ENCODE results near the gene MYO3B.

DNA sequence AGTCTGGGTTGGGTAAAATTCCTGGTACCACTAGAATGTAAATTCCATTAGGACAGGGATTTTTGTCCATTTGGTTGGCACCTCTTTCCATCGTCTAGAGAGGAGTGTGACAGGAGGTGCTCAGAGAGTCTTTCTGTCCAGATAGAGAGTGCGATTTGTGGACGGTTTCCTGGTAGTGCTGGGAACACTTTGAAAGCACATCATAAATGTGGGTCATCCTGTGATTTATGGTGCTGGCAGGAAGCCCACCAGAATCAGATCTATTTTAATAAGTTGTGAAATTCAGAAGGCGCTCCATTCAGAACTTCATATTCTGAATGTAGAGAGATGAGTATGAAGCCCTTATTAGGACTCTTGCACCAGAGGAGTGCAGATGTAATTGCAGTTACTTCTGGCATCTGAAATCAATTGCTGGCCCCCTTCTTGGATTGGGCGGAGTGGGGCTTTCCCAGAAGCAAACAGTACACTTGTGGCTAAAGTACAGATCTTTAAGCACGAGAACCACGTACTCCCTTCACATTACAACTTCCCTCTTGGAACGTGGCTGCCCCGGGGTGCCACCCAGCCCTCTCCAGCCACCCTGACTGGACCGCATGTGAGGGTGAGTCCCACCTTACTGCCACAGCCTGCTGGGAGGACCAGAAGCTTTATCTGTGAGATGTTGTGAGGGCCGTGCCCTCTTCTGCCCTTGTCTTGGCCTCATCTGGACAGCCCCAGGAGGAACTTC lies 243.2 kb downstream of the MYO3B start:
- TF ChIP-seq, protein P1, sequence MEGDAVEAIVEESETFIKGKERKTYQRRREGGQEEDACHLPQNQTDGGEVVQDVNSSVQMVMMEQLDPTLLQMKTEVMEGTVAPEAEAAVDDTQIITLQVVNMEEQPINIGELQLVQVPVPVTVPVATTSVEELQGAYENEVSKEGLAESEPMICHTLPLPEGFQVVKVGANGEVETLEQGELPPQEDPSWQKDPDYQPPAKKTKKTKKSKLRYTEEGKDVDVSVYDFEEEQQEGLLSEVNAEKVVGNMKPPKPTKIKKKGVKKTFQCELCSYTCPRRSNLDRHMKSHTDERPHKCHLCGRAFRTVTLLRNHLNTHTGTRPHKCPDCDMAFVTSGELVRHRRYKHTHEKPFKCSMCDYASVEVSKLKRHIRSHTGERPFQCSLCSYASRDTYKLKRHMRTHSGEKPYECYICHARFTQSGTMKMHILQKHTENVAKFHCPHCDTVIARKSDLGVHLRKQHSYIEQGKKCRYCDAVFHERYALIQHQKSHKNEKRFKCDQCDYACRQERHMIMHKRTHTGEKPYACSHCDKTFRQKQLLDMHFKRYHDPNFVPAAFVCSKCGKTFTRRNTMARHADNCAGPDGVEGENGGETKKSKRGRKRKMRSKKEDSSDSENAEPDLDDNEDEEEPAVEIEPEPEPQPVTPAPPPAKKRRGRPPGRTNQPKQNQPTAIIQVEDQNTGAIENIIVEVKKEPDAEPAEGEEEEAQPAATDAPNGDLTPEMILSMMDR (IDR thresholded peaks at IDR 0.05): no peak
- TF ChIP-seq POLR2A (IDR thresholded peaks at IDR 0.05): no peak
